Measurements from ENCODE around the gene RALGPS1.

DNA sequence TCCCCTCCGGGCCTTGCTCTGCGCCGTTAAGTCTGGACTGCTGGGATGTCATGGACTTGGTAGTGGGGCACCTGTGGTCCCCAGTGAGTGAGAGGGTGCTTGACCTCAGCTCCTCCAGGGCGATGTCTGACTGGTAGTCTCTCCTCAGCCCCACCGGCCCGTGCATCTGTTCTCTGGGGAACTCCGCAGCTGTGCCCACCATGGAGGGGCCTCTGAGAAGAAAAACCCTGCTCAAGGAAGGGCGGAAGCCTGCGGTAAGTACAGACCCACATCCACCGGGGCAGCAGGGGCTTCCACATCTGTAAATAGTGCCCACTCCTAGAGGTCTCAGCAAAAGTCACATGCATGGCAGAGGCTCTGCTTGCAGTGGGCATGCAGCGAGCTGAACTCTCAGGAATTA is 297.4 kb downstream of the RALGPS1 start:
- TF ChIP-seq POLR2A (IDR thresholded peaks at IDR 0.05; ENCODE audit: extremely low read depth, insufficient read length) = no peak
- no peak for TF ChIP-seq CTCF (IDR thresholded peaks at IDR 0.05; ENCODE audit: low read depth, low read length)
- no peak for TF ChIP-seq MYC (IDR thresholded peaks at IDR 0.05; ENCODE audit: low read depth, low read length)
